GM18861 (cell line): ENCODE measurements around the gene GPAT3.
"Not testable (repeated sequence)": the region's sequence is repeated elsewhere in the genome, so short reads cannot be mapped to it uniquely, and the experiment has no call there.

Experiments used
- ATAC-seq: cut with Tn5 transposase; IDR thresholded peaks from one replicate; pipeline ENCODE4 v1.9.1; 2021; ENCODE audit not compliant: unreplicated experiment

The GPAT3 gene

DNA sequence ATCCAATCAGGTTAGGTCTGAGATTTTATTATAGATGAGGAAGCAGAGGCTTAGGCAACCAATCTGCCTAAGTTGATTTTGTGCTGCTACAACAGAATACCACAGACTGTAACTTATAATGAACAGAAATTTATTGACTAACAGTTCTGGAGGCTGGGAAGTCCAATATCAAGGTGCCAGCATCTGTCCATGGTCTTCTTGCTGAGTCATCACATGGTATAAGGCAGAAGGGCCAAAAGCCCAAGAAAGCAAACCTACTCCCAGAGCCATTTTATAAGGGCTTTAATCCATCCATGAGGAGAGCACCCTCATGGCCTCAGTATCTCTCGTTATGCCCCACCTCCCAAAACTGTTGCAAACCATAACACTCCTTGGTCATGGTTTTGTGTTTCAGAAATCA is 55.8 kb downstream of the GPAT3 start:
- no peak for ATAC-seq

DNA sequence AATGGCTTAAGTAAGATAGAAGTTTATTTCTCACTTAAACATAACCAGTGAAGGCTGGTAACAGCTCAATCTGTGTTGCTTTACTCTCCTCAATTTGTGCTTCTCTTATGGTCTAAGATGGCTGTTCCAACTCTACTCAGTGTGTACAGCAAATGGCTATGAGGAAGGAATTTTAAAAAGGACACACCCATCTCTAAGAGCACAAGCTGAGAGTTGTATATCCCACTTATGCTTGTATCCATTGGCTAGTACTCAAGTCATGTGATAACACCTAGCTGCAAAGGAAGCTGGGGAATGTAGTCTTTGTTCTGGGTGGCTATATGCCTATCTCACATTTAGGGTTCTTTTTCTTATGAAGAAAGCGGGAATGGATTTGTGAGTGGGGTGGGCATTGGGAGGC is 63.3 kb downstream of the GPAT3 start:
- ATAC-seq: peak; percentile 86

DNA sequence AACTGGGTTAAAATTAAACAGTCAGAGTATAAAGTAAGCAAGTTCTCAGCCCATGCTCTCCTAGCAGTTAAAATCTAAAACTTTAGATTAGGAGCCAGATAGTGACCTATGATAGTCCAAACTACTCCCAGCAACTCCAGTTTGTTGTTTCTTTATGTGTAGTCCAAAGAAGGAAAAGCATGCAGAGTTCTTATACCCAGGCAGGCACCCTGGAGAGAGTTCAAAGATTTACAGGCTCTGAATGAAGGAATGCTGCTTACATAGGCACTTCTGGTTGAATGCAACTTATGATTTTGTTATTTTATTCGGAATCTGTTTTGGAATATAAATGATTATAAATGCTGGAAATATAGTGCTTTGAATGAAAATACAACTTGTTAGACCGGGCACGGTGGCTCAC is 67.2 kb downstream of the GPAT3 start:
- no peak for ATAC-seq

DNA sequence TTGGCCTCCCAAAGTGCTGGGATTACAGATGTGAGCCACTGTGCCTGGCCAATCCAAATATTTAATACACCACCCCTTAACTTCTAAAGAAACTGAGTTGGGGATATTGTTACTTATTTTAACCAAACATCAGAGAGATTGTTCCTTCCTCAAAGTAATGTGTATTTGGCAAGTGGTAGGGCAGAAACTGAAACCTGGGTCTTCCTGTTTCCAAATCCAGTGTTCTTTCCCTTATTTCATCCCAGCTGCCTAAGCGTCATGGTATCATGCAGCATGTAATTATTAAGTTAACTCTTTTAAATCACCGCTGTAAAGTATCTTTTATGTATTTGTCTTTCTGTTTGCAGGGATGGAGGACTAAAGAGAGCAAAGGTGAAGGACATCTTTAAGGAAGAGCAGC is 68.4 kb downstream of the GPAT3 start:
- ATAC-seq: no peak

DNA sequence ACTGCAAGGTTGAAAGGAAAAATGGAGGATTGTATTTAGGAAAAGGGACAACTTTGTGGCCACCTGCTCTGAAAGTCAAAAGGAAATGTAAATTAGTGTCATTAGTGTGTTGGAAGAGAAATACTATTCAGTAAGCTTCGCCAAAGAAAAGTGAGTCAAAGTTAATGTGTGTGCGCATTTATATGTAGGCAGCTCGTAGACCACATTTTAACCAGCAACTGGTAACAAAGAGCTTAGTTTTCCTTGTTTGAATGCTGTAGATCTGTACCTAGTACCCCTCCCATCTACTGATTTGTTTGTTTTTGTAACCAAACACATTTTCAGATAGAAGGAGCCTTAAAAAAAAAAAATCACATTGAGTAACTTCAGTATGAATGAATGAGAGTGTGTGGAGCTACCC is 69.3 kb downstream of the GPAT3 start:
- no peak for ATAC-seq

DNA sequence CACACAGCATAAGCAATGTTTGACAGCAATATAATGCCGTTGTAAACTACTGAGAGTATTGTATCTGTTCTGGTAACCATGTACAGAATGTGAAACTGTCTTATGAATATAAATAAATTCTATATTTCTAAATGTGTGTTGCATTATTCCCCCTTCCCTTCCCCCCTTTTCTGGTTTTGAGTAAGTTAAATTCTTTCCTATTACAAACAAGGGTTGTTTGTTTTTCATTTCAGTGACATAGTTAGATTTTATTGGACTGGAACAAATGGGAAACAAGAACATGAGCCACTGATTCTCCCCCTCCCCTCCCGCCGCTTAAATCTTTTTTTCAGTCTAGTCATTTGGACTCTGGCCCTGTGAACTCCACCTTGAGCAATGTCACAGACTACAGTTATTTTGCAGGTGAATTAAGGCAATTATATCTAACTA is 69.8 kb downstream of the GPAT3 start:
- no peak for ATAC-seq

DNA sequence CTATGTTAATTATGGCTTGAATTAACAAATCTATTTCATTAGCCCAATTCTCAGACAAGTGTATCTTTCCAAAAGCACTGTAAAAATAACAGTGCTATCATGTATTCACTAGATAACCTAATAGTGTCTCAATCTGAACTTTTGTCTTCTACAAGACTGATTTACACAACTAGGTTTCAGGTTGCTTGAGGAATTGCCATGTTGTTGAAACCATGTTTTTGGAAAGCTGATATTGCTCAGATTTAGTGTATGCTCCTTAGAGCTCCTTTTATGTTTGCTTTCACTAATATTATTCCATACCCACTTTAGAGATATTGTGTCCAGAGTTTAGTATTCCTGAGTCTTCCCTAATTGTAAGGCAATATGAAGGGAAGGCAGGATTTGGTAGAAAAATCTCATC is 70.6 kb downstream of the GPAT3 start:
- no peak for ATAC-seq

DNA sequence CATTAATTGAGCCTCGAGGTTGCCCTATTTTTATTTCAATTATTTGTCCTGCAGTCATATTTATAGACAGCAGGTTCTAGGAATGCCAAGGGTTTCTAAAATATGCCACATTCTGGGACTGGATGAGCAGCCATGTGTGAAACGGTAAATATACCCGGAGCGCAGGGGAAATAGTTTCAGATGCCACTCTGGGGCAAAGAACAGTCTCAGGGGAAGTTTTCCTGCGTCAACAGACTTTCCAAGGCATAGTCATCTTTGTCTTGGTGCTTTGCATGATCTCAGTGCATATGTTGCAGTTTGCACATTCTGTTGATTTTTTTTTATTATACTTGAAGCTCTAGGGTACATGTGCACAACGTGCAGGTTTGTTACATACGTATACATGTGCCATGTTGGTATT is 71.0 kb downstream of the GPAT3 start:
- peak; percentile 43 for ATAC-seq

DNA sequence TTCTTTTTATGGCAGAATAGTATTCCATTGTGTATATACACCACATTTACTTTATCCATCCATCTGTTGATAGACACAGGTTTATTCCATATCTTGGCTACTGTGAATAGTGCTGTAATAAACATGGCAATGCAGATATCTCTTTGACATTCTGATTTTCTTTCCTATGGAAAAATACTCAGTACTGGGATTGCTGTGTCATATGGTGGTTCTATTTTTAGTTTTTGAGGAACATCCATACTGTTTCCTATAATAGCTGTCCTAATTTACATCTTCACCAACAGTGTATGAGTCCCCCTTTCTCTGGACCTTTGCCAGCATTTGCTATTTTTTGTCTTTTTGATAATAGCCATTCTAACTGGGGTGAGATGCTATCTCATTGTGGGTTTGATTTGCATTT is 73.5 kb downstream of the GPAT3 start:
- ATAC-seq: no peak

DNA sequence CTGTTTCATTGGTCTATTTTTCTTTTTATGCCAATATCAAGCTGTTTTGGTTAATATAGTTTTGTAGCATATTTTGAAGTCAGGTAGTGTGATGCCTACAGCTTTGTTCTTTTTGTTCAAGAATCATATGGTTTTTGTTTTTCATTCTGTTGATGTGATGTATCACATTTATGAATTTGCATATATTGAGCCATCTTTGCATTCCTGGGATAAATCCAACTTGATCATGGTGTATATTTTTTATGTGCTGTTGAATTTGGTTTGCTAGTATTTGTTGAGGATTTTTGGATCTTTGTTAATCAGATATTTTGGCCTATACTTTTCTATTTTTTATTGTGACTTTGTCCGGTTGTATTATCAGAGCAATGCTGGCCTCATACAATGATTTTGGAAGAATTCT is 74.8 kb downstream of the GPAT3 start:
- ATAC-seq: no peak

DNA sequence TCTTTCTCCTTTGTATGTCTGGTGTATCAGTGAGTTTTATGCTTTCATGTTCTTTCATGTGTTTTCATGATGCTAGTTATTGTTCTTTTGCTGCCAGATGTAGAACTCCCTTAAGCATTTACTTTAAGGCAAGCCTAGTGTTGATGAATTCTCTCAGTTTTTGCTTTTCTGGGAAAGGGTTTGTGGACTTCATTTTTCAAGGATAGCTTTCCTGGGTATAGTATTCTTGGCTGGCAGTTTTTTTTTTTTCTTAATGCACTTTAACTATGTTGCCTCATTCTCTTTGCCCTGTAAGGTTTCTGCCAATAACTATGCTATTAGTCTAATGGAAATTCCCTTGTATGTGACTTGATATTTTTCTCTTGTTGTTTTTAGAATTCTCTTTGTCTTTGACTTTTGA is 77.1 kb downstream of the GPAT3 start:
- no peak for ATAC-seq

DNA sequence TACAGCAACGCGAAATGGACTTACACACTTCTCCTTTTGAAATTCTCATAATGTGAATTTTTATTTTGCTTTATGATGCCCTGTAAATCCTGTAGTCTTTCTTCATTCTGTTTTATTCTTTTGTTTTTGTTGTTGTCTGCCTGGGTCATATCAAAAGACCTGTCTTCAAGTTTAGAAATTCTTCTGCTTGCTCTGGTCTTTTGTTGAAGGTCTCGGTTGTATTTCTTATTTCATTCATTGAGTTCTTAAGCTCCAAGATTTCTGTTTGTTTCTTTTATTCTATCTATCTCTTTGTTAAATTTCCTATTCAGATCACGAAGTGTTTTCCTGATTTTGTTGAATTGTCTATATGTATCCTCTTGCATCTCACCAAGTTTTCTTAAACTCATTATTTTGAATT is 78.1 kb downstream of the GPAT3 start:
- no peak for ATAC-seq

DNA sequence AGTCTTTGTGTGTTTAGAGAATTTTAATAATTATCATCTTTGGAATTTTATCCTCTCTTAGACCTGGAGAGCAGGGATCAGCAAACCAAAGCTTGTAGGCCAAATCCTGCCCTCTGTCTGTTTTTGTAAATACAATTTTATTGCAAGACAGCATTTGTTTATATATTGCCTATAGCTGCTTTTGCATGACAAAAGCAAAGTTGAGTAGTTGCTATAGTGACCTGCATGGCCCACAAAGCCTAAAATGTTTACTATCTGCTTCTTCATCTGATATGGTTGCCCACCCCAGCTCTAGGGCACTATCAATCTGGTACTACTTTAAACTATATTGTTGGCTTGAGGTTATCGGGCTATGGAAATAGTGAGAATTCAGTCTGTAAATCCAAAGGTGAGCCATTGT is 80.3 kb downstream of the GPAT3 start:
- ATAC-seq: no peak

DNA sequence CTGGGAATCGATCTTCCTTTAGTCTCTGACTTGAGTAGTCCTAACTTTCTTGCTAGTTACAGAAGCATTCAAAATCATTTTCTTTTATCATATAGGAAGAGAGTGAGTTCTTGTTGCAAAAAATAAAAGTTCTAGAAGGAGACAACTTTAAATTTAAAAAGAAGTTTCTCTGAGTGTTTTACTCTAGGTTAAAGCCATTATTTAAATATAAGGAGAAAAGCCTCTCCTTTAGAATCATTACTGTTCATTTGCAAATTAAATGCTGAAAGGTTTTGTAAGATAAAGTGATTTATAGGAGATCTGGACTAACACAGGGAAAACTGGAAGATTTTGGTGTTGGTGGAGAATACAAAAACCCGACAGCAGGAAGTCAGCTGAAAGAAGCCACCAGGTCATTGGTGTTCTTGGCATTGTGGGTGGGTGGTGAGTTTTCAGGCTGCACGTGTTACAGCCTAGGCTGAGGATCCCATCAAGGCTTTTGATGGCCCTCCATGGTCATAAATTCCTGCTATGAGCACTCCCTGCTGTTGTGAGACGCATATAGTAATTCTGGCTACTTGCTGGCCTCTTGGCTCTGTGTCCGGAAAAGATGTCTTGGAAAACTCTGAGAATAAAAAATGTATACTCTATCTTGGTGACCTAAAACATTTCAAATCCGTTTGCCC is 81.6 kb downstream of the GPAT3 start:
- no peak for ATAC-seq

DNA sequence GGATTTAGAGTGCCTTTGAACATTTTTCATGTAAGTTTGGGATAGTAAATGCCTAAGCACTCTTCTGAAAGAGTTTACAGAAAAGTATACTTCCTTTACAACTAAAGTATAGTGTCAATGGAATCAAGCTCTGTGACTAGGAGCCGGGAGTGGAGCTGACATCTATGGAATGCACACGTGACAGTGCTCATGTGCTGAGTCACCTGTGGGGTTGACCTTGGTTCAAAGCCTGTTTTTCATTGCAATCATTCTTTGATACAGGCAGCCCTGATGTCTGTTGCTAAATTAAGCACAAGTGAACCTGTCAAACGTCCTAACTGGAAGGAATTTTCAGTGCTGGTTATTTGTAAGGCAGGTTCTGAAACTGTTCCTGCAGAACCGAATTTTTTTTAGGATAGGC is 82.5 kb downstream of the GPAT3 start:
- no peak for ATAC-seq

DNA sequence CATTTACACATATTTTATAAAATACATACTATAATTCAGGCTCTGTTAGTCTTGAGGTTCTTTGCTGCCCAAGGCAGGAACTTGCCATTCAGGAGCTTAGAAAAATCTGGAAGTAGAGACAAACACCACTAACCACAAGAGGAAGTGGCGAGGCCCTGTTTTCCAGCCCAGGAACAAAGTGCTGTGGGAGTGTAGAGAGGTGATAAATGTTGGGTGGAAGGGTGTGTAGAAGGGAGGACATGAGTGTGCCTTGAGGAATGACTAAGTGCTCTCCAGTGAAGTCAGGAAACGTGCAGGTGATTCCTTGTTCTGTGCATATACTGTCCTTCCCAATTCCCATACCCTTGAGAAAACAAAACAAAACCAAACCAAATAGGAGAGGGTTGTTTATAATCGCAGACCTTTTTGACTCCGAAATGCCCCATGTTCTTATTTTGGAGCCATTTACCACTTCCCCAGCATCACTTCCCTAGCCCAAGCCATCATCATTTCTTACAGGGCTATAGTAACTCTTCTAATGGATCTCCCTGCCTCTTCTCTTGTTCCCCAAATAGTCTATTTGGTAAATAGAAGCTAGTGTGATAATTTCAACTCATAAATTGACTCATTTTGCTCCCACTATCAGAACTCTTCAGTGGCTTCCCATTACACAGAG is 83.2 kb downstream of the GPAT3 start:
- ATAC-seq: no peak

DNA sequence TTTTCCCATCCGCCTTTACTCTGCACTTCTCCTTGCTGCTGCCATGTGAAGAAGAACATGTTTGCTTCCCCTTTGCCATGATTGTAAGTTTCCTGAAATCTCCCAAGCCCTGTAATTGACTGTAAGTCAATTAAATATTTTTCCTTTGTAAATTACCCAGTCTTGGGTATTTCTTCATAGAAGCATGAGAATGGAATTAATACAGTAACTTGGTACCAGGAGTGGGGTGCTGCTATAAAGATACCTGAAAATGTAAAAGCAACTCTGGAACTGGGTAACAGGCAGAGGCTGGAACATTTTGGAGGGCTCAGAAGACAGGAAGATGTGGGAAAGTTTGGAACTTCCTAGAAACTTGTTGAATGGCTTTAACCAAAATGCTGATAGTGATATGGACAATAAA is 86.2 kb downstream of the GPAT3 start:
- not testable (repeated sequence) for ATAC-seq

DNA sequence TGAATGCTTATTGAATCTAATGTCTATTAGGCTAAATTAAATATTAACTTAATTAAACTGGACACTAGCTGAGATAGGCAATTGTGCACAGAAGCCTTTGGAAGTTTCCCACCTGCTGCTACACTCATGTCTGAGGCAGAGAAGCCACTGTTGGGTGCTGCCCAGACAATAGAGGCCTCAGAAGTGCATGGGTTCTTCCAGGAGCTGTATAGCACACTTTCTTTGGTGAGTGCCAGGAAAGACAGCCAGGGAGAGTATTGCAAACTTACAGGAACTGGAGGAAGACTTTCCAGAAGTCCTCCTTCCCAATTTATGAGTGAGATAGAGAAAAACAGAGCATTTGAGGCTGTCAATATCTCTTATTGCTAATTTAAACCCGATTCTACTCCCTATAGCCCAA is 89.9 kb downstream of the GPAT3 start:
- no peak for ATAC-seq

DNA sequence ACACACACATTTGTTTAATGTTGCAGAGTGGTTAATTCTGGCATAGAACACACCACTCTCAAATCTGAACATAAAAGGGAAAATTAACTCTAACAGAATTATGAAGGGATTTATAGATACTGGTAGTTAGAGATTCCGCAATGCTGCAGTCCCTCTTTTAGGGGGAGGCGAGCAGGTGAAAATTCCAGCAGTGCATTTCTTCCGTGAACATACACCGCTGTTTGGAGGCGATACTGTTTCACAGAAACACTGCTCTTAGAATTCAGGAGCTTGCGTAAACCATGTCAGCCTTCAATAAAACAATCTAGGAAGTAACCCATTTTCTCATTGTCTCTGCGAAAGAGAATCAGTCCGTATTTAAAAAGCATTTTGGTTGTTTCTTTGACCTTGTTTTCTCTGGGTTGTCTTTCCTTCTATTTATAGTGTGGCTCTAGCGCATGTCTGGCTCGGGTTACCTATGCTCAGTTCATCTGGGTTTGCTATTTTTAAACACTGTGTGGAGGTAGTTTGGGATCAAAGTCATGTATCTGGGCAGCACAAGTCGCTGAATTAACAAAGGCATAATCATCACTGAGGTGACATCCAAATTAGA is 90.4 kb downstream of the GPAT3 start:
- no peak for ATAC-seq

DNA sequence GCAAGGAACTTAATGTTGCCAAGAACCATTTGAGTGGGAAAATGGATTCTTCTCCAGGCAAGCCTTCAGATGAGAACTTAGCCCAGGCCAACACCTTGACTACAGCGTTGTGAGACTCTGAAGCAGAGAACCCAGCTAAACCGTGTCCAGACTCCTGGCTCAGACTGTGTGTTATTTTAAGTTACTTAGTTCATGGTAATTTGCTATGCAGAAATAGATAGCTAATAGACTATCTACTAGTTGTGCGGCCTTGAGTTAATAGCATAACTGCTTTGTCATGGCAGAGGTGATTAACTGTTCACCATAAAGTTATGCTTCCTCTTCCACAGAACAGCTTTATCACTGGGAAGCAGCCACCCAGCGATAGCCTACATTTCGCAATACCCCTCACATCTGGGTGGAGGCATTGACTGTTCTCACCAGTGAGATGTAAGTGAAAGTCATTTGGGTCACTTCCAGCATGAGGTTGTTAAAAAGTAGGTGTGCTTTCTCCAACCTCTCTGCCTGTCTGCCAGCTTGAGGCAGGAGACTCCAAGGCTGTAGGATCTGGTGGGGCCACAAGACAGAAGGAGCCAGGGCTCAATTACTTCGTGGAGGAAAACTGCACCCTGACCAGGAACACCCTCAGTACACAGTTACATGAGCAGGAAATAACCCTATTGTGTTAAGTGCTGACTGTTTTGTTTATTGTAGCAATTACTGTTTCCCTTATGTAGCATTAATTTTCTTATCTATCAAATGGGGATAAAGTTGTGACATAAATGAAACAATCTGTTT is 94.2 kb downstream of the GPAT3 start:
- ATAC-seq: no peak

DNA sequence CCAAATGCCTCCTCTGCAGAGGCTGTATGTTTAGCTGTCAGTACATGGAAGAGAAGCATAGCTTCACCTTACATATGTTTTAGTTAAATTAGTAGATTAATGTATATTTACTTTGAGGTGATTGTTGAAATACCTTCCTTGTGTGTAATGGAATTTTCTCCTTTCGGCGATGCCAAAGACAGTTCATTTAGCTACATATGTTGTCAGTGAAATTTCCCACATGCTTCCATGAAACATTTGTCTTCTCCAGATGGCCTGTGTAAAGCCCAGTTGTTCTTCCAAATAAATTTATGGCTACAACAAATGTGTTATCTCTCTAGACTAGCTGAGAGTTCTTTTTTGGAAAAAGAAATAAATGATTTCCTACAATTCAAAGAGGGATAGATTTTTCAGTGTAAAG is 95.2 kb downstream of the GPAT3 start:
- ATAC-seq: no peak

DNA sequence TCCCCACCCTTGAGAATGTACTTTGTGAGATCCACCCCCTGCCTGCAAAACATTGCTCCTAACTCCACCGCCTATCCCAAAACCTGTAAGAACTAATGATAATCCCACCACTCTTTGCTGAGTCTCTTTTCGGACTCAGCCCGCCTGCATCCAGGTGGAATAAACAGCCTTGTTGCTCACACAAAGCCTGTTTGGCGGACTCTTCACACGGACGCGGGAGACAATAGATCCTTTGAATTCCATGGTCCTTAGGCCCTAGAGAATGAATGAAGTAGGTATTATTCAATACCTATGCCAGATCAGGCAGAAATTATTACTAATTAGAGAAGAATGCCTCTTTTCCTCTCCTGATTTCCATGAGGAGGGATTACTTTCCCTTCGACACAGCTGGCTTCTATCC is 101.0 kb downstream of the GPAT3 start:
- no peak for ATAC-seq
